Stimulated activated CD4-positive, alpha-beta T cell treated with anti-CD3 and anti-CD28 coated beads, Interleukin-4, amount 100 ng/mL, for 24 hours (primary cell): ENCODE measurements around the gene KIAA0825.
"Not testable (repeated sequence)": the region's sequence is repeated elsewhere in the genome, so short reads cannot be mapped to it uniquely, and the experiment has no call there.

Experiments used
- DNase-seq: peaks from one replicate; pipeline ENCODE4 v3.0.0-alpha.2; 2020

KIAA0825 gene

DNA sequence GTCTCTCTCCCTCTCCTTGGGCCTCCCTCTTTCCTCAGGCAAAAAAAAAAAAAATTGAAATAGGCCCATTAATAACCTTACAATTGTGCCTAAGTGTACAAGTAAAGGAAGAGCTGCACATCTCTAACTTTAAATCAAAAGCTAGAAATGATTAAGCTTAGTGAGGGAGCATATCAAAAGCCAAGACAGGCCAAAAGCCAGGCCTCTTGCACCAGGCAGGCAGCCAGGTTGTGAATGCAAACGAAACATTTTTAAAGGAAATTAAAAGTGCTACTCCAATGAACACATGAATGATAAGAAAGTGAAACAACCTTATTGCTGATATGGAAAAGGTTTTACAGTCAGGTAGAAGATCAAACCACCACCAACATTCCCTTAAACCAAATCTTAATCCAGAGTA lies 383.4 kb downstream of the KIAA0825 start:
- DNase-seq, result no peak

DNA sequence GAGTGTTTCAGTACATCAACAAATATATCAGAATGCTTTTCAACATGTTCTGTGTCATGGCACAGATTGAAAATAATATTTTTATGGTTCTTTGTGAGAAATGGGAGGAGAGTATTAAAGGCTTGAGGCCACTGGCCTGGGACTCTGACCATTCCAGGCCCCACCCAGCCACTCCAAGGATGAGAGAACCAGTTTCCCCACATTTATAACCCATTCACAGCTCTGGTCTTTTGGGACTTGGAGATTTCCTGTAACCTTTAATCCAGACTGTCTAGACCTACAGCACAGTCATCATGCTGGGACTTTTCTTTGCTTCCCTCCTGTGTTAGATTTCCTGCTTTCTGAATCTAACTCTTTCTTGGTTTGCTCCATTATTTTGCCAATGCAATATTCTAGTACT lies 389.6 kb downstream of the KIAA0825 start:
- no peak for DNase-seq

DNA sequence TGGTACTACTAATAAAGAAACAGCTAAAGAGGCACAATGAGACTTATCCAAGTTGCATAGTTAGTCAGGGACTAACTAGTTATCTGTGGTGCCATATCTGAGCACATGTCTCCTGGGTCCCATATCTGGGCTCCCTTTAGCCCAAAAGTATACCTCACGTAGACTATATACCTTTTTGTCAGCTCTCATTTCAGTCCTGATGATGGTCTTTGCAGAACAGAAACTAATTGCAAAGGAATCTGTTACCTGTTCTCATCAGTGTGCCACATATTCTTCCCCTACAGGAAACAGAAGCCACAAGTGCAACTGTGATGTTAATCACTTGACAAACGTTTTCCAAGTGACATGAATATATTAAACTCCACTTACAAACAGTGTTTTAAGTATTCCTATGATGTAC lies 395.2 kb downstream of the KIAA0825 start:
- DNase-seq, result no peak

DNA sequence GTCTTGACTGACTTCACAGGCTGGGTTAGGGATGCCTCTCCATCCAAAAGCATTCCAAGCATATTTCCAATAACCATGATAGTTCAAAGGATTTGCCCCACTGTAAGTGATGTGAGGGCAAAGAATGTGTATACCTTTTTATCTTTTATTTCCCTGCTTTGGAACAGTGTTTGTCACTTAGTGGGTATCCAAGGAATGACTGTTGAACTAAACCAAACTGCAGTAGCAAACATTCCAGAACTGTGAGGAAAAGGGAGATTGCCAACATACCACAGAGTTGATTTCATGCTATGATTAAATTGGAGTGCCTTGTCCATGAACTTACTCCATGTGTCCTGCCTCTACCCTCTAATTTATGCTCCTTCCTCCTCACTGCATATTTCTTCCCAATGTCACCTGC lies 400.0 kb downstream of the KIAA0825 start:
- DNase-seq, result no peak

DNA sequence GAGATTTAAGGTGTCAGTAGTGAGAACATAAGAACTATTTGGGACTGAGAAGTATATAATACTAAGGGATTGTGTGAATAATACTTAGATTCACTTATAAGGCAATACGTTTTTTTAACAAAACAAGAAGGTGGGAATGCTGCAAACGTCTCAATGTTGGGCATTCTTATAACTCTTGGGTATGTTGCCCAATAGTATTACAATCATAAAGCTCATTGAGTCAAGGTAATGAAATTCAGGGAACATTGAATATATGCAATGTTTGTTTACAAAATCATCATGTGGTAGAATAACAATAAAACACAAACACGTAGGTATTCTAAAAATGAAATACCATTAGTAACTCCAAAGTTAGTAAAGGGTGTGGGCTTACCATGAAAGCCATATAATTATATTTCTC lies 400.7 kb downstream of the KIAA0825 start:
- DNase-seq, result no peak

DNA sequence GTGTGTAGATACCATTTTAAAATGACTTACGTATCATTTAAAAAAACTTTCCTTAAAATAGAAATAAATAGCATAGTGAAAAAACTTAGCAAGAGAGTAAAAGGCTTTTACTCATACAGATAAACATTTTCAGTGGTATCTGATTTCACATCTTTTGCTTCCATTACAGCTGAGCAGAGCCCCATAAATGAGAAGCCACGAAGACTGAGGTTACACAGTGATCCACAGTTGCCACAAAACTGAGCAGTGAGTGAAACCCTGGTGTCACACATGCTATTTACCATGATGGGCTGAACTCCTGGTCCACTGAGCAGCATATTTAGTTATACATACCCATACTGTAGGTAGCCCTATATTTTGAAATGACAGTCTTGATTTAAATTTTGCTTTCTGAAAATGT lies 401.2 kb downstream of the KIAA0825 start:
- no peak for DNase-seq

DNA sequence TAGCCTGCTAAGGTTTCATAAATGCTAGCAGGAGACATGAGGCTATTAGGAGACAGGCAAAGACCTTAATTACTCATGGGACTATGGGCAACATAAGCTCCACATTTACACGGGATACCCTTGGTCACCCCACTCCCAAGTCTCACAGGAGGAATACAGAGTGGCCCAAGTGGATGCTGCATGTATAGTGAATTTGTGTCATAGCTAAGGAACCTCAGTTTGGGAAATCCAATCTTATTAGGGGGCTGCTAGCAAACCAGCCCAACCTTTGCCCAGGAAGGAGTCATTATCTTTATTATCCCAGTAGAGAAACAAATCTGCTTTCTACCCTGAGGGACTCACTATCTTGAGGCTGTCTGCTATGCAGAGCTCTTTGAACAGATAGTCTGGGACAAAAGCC lies 405.9 kb downstream of the KIAA0825 start:
- DNase-seq, result no peak

DNA sequence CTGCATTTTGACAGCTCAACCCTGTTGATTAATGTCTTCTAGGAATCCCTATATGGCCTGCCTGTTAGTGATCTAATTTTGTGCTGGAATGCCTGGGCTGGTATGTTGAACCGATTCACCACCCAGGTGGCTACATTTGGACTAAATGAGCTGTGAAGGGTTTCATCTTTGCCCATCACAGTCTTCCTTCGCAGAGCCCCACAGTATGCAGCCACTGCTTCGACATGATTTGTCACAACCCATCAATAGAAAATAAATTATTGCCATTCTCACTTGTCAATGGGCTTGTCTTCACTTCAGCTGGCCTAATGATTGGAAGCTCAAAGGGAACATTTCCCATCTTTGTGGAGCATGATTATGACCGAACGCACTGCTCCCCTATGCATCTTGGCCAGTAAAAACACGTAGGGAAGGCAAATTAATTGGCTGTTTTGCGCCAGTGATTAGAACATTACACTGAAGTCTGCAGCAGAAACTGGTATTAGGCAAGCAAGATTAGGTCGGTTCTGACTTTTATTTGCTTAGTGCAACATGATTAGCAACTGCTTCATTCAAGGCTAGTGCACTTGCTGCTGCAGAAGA lies 408.5 kb downstream of the KIAA0825 start:
- DNase-seq, result no peak

DNA sequence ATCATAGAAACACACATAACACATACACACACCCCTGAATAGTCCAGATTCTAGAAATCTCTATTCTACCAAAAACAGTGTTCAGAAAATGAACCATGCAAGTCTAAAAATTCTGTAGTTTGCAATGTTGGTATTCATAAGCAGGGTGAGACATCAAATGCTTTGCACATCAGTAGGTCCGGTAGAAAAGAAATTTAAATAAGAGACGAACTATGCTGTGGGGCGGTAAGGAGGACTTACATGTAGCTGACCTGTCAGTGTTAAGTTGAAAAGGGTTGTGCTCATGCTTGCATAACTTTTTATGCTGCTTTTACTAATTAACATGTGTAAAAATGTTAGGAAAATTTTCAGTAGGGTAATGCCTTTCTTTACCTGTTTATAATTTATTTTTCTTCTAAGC lies 409.1 kb downstream of the KIAA0825 start:
- no peak for DNase-seq

DNA sequence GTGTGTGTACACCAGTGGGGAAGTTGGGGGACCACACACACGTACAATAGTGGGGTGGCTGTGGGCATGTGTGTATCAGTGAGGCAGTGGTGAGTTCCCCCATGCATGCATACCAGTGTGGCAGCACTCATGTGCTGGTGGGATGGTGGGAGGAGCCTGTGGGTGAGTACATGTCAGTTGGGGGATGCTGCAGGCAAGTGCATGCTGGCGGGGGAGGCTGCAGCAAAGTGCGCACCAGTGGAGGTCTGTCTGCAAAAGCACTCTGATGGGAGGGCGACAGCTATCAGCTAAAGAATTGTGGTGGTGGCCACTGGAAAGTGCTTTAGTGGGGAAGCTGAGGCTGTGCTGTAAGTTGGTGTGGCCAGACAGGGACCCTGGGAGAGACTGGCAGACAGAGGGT lies 418.8 kb downstream of the KIAA0825 start:
- DNase-seq, result no peak

DNA sequence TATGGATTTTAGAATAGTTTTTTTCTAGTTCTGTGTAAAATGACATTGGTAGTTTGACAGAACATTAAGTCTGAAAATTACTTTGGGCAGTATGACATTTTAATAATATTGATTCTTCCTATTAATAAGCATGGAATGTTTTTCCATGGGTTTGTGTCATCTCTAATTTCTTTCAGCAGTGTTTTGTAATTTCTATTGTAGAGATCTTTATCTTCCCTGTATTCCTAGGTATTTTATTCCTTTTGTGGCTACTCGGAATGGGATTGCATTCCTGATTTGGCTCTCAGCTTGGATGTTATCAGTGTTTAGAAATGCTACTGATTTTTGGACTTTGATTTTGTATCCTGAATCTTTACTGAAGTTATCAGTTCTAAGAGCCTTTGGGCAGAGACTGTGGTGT lies 420.4 kb downstream of the KIAA0825 start:
- no peak for DNase-seq

DNA sequence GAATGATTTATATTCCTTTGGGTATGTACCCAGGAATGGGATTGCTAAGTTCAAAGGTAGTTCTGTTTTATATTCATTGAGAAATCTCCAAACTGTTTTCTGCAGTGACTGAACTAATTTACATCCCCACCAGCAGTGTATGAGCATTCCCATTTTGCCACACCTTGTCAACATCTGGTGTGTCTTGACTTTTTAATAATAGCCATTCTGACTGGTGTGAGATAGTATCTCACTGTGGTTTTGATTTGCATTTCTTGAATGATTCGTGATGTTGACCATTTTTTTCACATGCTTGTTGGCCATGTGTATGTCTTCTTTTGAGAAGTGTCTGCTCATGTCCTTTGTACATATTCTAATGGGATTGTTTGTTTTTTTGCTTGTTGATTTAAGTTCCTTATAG lies 421.5 kb downstream of the KIAA0825 start:
- DNase-seq, result no peak

DNA sequence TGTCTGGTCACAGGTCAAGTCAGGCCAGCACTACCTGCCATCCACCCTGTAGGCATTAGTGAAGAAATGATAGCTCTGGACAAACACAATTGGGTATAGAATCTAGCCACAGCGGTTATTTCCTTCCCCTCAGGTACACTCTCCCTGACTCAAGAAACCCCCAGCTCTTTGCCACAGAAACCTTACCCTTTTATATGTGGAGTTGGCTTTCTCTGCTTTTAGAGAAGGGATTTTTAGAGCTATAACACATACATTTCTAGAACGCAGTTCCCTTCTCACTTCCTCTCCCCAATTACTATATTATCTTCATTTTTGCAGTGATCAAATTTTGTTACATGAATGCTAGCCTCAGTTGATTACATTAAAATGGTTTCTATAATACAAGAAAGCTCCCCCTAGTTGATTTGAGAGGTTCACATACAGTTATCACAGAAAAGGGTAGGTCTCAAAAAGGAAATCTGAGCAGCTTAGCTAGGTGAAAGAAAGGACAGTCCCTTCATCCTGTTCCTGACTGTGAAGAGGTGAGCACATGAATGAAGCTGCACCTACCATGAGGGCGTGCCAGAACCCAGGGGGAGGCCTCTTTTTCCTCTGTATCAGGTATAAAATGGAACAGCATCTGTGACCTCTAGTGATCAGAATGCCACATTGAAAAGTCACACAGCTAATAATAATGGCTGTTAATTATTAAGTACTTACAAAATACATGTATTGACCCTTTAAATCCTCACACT lies 425.6 kb downstream of the KIAA0825 start:
- no peak for DNase-seq

DNA sequence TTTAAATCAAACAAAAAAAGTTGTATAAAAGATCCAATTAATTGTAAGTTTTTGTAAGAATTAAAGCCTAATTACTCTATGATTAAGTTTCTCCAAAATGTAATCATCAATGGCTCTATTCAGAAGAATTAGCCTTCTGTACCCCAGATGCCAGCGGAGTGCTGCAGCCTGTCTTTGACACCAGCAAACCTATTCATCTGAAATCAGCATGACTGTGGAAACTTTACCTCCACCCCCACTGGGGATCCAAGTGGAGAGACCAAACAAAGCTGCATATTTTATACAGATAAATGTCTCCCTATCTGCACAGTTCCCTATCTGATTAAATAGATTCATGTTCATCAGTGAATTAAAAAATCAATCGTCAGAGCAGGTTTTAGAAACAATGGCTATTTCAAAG lies 426.8 kb downstream of the KIAA0825 start:
- DNase-seq, result no peak

DNA sequence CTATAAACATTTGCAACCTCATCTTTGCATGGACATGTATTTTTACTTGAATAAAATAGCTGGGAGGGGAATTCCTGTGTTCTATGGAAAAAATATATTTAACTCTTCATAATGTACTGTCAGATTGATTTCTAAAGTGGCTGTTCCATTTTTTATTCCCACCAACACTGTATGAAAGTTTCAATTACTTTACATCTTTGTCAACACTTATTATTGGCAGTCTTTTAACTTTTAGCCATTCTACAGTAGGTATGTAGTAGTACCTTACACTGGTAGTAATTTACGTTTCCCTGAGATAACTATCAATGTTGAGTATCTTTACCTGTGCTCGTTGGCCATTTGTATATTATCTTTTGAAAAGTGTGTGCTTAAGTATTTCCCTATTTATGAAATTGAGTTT lies 429.7 kb downstream of the KIAA0825 start:
- no peak for DNase-seq

DNA sequence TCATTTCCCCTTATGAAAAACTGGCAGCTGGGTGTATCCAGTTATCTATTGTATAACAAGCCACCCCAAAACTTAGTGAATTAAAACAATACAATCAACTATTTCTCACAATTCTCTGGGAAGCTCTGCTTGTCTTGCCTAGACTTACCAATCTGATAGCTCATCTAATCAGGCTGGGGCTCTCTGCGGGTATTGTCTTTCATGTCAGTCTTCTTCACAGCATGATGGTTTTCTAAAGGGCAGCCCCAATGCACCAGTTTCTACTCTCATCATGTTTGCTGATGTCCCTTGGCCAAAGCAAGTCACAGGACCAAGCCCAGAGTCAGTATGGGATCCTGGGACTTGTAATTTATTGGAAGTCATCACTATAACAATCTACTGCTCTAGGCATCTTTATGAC lies 433.5 kb downstream of the KIAA0825 start:
- DNase-seq, result no peak

DNA sequence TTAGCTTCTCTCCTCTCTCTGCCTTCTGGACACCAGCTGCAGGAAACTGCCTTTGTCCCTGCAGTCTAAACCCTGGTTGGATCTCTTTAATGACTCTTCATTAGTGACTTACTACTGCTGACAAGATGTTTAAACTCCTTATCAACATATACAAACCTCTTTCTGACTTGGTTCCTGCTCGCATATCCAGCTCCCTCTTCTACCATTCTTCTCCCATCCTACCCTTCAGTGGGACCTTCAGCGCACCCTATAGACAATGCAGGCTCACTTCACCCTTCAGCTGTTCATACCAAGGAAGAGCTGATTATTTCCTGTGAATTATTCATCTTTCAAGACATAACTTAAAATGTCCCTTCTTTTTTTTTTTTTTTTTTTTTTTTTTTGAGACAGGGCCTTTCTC lies 436.5 kb downstream of the KIAA0825 start:
- no peak for DNase-seq

DNA sequence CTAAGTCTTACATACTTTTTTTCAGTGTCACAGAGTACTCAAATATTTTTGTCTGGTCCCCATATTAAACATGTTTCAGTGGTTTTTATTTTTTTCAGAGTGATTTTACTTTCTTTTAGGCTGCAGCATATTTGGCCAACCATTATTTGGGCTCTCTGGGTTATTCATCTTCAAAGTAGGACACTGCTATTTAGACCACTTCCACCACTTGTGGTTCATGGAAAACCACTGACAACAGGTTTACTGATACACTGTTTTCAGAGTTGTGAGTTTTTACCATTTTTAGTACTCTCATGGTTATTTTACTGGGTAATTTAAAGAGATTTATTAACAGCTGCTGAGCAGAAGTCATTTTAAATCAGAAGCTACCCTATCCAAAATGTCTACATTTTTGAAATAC lies 437.6 kb downstream of the KIAA0825 start:
- no peak for DNase-seq

DNA sequence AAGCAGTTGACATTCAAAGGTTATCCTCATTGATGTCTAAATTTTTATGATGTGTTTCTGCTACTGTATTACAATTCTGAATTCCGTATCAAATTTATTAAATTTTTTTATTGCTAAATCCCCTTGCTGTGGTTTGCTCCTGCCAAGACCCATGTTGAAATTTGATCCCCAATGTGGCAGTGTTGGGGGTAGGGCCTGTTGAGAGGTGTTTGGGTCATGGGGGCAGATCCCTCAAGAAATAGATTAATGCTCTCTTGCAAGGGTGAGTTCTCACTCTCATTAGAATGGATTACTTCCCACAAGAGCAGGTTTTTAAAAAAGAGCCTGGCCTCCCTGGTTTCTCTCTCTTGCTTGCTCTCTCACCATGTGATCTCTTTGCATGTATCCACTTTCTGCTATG lies 442.5 kb downstream of the KIAA0825 start:
- no peak for DNase-seq

DNA sequence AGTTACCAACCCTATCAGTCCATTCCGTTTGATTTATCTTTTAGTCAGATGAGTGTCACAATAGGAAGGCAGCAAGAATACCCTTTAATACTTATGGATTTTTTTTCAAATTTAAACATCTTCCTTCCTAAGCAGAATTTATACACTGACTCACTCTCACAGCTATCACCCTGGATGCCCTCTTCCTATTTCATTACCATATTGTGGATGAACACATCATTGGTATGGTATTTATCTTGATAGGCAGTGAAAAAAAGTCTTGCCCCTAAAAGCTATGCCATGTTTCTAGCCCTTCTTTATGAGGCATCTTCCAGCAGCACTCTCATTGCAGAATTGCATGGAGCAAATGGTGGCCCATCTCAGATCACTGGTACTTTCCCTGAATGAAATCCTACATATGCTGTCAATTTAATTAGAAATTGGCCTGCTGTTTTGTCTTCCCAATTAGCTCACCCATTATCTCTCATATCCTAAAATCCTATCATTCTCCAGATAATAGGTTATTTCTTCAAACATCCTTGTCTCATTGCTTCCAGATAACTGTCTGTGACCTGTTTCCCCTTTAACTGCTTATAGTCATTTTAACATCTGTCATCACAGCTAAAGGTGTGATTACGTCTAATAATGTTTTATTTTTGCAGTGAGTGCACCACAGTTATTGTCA lies 443.5 kb downstream of the KIAA0825 start:
- DNase-seq, result no peak

DNA sequence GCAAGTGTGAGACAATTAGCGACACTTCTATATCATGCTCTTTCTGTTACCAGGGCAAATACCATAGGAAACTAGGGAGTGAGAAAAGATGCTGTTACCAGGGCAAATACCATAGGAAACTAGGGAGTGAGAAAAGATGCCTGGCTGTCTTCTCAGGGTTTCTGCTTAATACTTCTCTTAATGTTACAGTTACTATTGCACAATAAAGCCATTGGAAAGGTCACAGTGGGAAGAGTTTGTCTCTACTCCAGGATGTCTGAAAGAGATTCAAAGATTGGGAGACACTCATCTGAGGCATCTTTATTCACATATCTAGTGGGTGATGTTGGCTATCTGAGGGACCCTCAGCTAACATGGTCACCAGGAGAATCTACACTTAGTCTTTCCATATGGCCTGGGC lies 445.3 kb downstream of the KIAA0825 start:
- DNase-seq, result no peak

DNA sequence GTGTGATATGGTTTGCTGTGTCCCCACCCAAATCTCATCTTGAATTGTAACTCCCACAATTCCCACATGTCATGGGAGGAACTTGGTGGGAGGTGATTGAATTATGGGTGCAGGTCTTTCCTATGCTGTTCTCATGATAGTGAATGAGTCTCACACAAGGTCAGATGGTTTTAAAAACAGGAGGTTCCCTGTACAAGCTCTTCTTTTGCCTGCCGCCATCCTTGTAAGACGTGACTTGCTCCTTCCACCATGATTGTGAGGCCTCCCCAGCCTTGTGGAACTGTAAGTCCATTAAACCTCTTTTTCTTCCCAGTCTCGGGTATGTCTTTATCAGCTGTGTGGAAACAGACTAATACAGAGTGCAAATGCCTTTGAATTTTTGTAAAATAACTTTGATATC lies 447.3 kb downstream of the KIAA0825 start:
- not testable (repeated sequence) for DNase-seq

DNA sequence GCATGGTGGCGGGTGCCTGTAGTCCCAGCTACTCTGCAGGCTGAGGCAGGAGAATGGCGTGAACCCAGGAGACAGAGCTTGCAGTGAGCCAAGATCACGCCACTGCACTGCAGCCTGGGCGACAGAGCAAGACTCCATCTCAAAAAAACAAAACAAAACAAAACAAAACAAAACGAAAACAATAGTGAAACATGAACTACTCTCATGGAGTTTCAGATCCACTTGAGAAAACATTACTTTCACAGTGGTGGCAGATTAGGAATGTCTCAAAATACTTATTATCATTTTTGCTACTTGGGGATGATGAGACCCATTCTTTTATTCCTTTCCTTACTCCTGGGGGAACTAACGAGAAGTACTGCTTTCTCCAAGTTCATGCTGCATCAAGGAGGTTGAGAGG lies 448.2 kb downstream of the KIAA0825 start:
- not testable (repeated sequence) for DNase-seq

DNA sequence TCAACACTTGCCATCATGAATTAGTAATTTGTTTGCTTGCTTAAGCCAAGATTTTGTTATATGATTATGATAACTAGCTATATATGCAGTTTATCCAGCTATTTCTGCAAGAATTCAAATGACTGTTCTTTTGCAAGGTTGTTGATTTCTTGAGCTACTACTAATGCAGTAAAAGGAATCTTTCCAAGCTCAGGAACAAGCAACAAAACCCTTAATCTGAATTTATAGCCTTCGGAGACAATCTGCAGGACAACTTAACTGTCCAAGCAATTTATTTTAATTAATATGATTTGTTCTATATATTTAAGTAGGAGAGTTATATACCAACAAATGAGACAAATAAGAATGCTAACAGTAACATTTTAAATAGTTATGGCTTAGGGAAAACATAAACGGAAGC lies 450.3 kb downstream of the KIAA0825 start:
- no peak for DNase-seq

DNA sequence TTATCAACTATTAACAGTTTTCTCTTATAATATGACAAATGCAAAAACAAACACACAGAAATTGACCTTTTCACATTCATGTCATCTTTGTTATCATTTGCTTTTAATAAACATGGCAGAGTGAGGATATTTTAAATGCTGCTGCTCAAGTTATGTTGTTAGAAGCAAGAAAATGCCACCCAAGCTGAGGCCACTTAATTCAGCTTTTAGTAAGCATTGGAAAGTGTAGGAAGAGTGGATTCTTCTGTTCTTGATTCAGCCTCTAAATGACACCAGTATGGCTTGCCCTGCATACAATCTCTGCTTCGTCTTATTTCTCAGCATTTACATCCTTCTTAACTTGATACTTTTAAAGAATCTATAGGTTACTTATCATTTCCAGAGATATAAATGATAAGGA lies 456.6 kb downstream of the KIAA0825 start:
- no peak for DNase-seq
